GM23338 (cell line): ENCODE measurements around the gene CCDC186. TPM values are rescaled to one million over a fixed set of nuclear protein-coding genes. Genes with fewer than 3 reads are reported as not detected.
A peak's percentile ranks its signal among the peaks of the same experiment; 100 is the strongest.

Experiments
- ATAC-seq: fragments of 200-7000 bp; cut with Tn5 transposase; 3 replicates; pipeline ENCODE4 v1.9.1; 2020
- DNase-seq: peaks from one replicate; pipeline ENCODE4 v3.0.0-alpha.2; 2015; ENCODE audit warnings: low spot score
- H2AFZ ChIP-seq: fragments of 200-600 bp; sonication (generic); 2 replicates; pipeline ENCODE4 v1.8.0; 2016; ENCODE audit warnings: antibody characterized with exemption, mild to moderate bottlenecking, moderate library complexity
- H3F3A ChIP-seq: fragments of 200-600 bp; sonication (generic); replicated peaks from 2 replicates; pipeline ENCODE4 v1.8.0; 2017; ENCODE audit warnings: antibody characterized with exemption, mixed run types, low read depth
- H3K27ac ChIP-seq: fragments of 200-600 bp; sonication (generic); 2 replicates; pipeline ENCODE4 v1.6.1; 2016; ENCODE audit warnings: low read depth
- H3K27me3 ChIP-seq: fragments of 200-600 bp; sonication (generic); 2 replicates; pipeline ENCODE4 v1.8.0; 2016; ENCODE audit warnings: mild to moderate bottlenecking, mixed run types, moderate library complexity; ENCODE audit not compliant: insufficient read depth
- H3K36me3 ChIP-seq: fragments of 200-600 bp; sonication (generic); 2 replicates; pipeline ENCODE4 v1.8.0; 2016; ENCODE audit warnings: mild to moderate bottlenecking; ENCODE audit not compliant: insufficient read depth
- H3K4me1 ChIP-seq: fragments of 200-600 bp; sonication (generic); 2 replicates; pipeline ENCODE4 v1.8.0; 2016; ENCODE audit warnings: mild to moderate bottlenecking, moderate library complexity; ENCODE audit not compliant: insufficient read depth
- H3K4me2 ChIP-seq: fragments of 200-600 bp; sonication (generic); 2 replicates; pipeline ENCODE4 v1.7.1; 2017; ENCODE audit warnings: mixed run types
- H3K4me3 ChIP-seq: fragments of 200-600 bp; sonication (generic); 2 replicates; pipeline ENCODE4 v1.6.1; 2016; ENCODE audit warnings: mixed run types
- H3K79me2 ChIP-seq: fragments of 200-600 bp; sonication (generic); replicated peaks from 2 replicates; pipeline ENCODE4 v1.8.0; 2017; ENCODE audit warnings: mild to moderate bottlenecking; ENCODE audit not compliant: insufficient read depth
- H3K9me2 ChIP-seq: fragments of 200-600 bp; sonication (generic); 2 replicates; pipeline ENCODE4 v1.8.0; 2017; ENCODE audit not compliant: insufficient read depth
- H4K20me1 ChIP-seq: fragments of 200-600 bp; sonication (generic); replicated peaks from 2 replicates; pipeline ENCODE4 v1.8.0; 2017; ENCODE audit warnings: mild to moderate bottlenecking; ENCODE audit not compliant: insufficient read depth
- H3K27ac Mint-ChIP-seq: 2 replicates; pipeline ENCODE4 v1.8.0; 2020; ENCODE audit warnings: inconsistent platforms, mild to moderate bottlenecking, moderate library complexity, mixed read lengths
- H3K27me3 Mint-ChIP-seq: 3 replicates; pipeline ENCODE4 v1.8.0; 2022; ENCODE audit warnings: low read depth, mild to moderate bottlenecking, moderate library complexity, mixed read lengths, inconsistent platforms; ENCODE audit not compliant: insufficient read depth, poor library complexity
- H3K36me3 Mint-ChIP-seq: 3 replicates; pipeline ENCODE4 v1.8.0; 2021; ENCODE audit warnings: low read depth, mild to moderate bottlenecking, inconsistent platforms, moderate library complexity, mixed read lengths
- H3K4me1 Mint-ChIP-seq: 3 replicates; pipeline ENCODE4 v1.8.0; 2020; ENCODE audit warnings: mild to moderate bottlenecking, inconsistent platforms, mixed read lengths
- H3K4me3 Mint-ChIP-seq: 3 replicates; pipeline ENCODE4 v1.8.0; 2021; ENCODE audit warnings: moderate library complexity, mild to moderate bottlenecking, inconsistent platforms, mixed read lengths
- H3K9me3 Mint-ChIP-seq: 3 replicates; pipeline ENCODE4 v1.8.0; 2020; ENCODE audit warnings: moderate library complexity, mild to moderate bottlenecking, inconsistent platforms, mixed read lengths
- CTCF ChIP-seq, 2 experiments: fragments of 200-600 bp in 1 of 2; sonication (generic) in 1 of 2; conservative IDR thresholded peaks; 2 replicates each; pipeline versions ENCODE4 v1.5.1 to v1.6.1; 2016 to 2017; ENCODE audit warnings: antibody characterized with exemption in 2 of 2, low read depth in 2 of 2, mild to moderate bottlenecking in 2 of 2, moderate library complexity in 1 of 2
- ETS1 ChIP-seq: IDR thresholded peaks from 2 replicates; pipeline ENCODE4 v1.6.1; 2016; ENCODE audit warnings: antibody characterized with exemption
- EZH2 ChIP-seq: fragments of 200-600 bp; sonication (generic); IDR thresholded peaks from one replicate; pipeline ENCODE4 v1.8.0; 2017; ENCODE audit warnings: antibody characterized with exemption, mild to moderate bottlenecking, low read depth; ENCODE audit not compliant: unreplicated experiment
- EZH2phosphoT487 ChIP-seq: fragments of 200-600 bp; sonication (generic); IDR thresholded peaks from one replicate; pipeline ENCODE4 v1.8.1; 2018; ENCODE audit warnings: antibody characterized with exemption; ENCODE audit not compliant: unreplicated experiment
- NANOG ChIP-seq: IDR thresholded peaks from 2 replicates; pipeline ENCODE4 v1.6.1; 2016; ENCODE audit warnings: antibody characterized with exemption, borderline replicate concordance
- POLR2AphosphoS5 ChIP-seq: IDR thresholded peaks from 2 replicates; pipeline ENCODE4 v1.6.1; 2016; ENCODE audit warnings: antibody characterized with exemption, low read depth
- STAT1 ChIP-seq: IDR thresholded peaks from one replicate; pipeline ENCODE4 v1.6.1; 2016; ENCODE audit warnings: antibody characterized with exemption; ENCODE audit not compliant: unreplicated experiment
- ZNF331 ChIP-seq: fragments of 250-450 bp; sonication (Bioruptor Pico); IDR thresholded peaks from 2 replicates; pipeline ENCODE4 v1.5.0; 2020; ENCODE audit warnings: low read depth, mild to moderate bottlenecking, moderate library complexity
- polyA plus RNA-seq: library from polyadenylated mRNA; unstranded; fragments of >200 nt; fragmentation: Nextera tagmentation; extraction: Ambion mirVana; gene quantifications from 2 replicates; pipeline ENCODE4 v1.2.1, GENCODE V29; 2016
- total RNA-seq: library from RNA; depleted of rRNA; stranded (reverse); fragments of >200 nt; shearing (Covaris generic); gene quantifications from 2 replicates; pipeline ENCODE4 v1.2.3, GENCODE V29; 2014
- TF ChIP-seq, protein P1 (sequence below): IDR thresholded peaks from one replicate; pipeline ENCODE4 v1.6.1; 2018; ENCODE audit warnings: antibody characterized with exemption; ENCODE audit not compliant: unreplicated experiment

The CCDC186 gene
- total and polyA plus RNA-seq, 2 experiments from 2014 or later: 24.2 to 50.7 TPM

DNA sequence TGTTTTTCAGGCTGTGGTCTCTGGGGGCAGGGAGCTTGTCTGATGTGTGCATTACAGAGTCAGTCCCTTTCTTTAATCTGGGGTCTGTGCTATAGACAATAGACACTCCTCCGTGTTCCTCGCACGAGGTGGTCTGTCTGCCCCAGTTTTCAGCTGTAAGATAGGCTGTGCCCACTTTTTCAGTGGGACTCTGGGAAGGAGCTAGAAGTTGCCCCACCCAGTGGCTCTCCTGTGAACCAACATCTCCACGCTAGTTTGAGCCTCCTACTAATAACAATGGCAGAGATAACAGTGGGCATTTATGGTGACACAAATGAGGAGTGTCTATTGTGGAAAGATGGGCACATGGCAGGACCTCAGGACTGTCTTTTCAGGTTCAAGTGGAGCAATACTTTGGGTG, 86.3 kb downstream of the CCDC186 start:
- H3K4me1 ChIP-seq: no peaks in the 10 kb centered on the region
- H2AFZ ChIP-seq: no peak overlapping the region
- no peak for TF ChIP-seq ZNF331 (CRISPR knock-in tag)
- TF ChIP-seq EZH2: no peak
- 0 out of 4 replicates have a peak, but pooled peaks of 1 of the 2 experiments have one; percentile 10 for TF ChIP-seq CTCF (conservative IDR thresholded peaks at IDR 0.05; ENCODE audit: low read depth in 2 of 2)
- H3K4me1 Mint-ChIP-seq: no peaks in the 10 kb centered on the region
- H3K4me2 ChIP-seq: no peak overlapping the region
- peaks cover 14% of the 10 kb centered on the region for H3K27me3 Mint-ChIP-seq
- ATAC-seq: no peak; the same call in 2 of the 3 replicates
- peaks cover 8% of the 10 kb centered on the region; the same call in 2 of the 3 replicates for H3K9me3 Mint-ChIP-seq
- H3K27ac Mint-ChIP-seq: no peak overlapping the region
- 0 out of 2 replicates have a peak, but pooled peaks cover 4% of the 10 kb centered on the region for H3F3A ChIP-seq
- H3K36me3 Mint-ChIP-seq: no peaks in the 10 kb centered on the region; the same call in 2 of the 3 replicates
- H3K79me2 ChIP-seq: no peaks in the 10 kb centered on the region
- no peaks in the 10 kb centered on the region for H3K27me3 ChIP-seq
- H3K4me3 Mint-ChIP-seq: no peak overlapping the region
- H4K20me1 ChIP-seq: no peaks in the 10 kb centered on the region
- no peaks in the 10 kb centered on the region for H3K36me3 ChIP-seq
- no peak for DNase-seq
- no peak overlapping the region for H3K27ac ChIP-seq
- H3K4me3 ChIP-seq: no peak overlapping the region
- peaks cover 4% of the 10 kb centered on the region; the same call in 1 of the 2 replicates for H3K9me2 ChIP-seq

GRCh38 chr10:114087255-114087654, 86.7 kb downstream of the CCDC186 start:
- Mint-ChIP-seq H3K4me3 (no peak overlapping the region), H3K36me3 (no peaks in the 10 kb centered on the region; the same call in 2 of the 3 replicates), H3K27me3 (peaks cover 14% of the 10 kb centered on the region), H3K27ac (no peak overlapping the region), H3K9me3 (peaks cover 8% of the 10 kb centered on the region; the same call in 2 of the 3 replicates), H3K4me1 (no peaks in the 10 kb centered on the region)
- H3K27ac ChIP-seq: no peak overlapping the region
- H4K20me1 ChIP-seq: no peaks in the 10 kb centered on the region
- no peak overlapping the region for H2AFZ ChIP-seq
- no peaks in the 10 kb centered on the region for H3K27me3 ChIP-seq
- no peaks in the 10 kb centered on the region for H3K36me3 ChIP-seq
- peak; percentile 40; the same call in 2 of the 3 replicates for ATAC-seq
- H3K4me2 ChIP-seq: no peak overlapping the region
- H3K4me1 ChIP-seq: no peaks in the 10 kb centered on the region
- H3K4me3 ChIP-seq: no peak overlapping the region
- H3K79me2 ChIP-seq: no peaks in the 10 kb centered on the region
- peaks cover 4% of the 10 kb centered on the region; the same call in 1 of the 2 replicates for H3K9me2 ChIP-seq
- TF ChIP-seq ZNF331 (CRISPR knock-in tag): no peak
- no peak for TF ChIP-seq EZH2phosphoT487
- TF ChIP-seq, protein P1, sequence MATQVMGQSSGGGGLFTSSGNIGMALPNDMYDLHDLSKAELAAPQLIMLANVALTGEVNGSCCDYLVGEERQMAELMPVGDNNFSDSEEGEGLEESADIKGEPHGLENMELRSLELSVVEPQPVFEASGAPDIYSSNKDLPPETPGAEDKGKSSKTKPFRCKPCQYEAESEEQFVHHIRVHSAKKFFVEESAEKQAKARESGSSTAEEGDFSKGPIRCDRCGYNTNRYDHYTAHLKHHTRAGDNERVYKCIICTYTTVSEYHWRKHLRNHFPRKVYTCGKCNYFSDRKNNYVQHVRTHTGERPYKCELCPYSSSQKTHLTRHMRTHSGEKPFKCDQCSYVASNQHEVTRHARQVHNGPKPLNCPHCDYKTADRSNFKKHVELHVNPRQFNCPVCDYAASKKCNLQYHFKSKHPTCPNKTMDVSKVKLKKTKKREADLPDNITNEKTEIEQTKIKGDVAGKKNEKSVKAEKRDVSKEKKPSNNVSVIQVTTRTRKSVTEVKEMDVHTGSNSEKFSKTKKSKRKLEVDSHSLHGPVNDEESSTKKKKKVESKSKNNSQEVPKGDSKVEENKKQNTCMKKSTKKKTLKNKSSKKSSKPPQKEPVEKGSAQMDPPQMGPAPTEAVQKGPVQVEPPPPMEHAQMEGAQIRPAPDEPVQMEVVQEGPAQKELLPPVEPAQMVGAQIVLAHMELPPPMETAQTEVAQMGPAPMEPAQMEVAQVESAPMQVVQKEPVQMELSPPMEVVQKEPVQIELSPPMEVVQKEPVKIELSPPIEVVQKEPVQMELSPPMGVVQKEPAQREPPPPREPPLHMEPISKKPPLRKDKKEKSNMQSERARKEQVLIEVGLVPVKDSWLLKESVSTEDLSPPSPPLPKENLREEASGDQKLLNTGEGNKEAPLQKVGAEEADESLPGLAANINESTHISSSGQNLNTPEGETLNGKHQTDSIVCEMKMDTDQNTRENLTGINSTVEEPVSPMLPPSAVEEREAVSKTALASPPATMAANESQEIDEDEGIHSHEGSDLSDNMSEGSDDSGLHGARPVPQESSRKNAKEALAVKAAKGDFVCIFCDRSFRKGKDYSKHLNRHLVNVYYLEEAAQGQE: no peak
- TF ChIP-seq CTCF (conservative IDR thresholded peaks at IDR 0.05; ENCODE audit: low read depth in 2 of 2): peak; percentile 29 to 43
- TF ChIP-seq ETS1: no peak
- TF ChIP-seq STAT1: no peak
- no peak for TF ChIP-seq POLR2AphosphoS5
- TF ChIP-seq NANOG: no peak
- 0 out of 2 replicates have a peak, but pooled peaks cover 4% of the 10 kb centered on the region for H3F3A ChIP-seq
- peak; percentile 34 for DNase-seq
